Measurements from ENCODE around the gene ADGRL2.

DNA sequence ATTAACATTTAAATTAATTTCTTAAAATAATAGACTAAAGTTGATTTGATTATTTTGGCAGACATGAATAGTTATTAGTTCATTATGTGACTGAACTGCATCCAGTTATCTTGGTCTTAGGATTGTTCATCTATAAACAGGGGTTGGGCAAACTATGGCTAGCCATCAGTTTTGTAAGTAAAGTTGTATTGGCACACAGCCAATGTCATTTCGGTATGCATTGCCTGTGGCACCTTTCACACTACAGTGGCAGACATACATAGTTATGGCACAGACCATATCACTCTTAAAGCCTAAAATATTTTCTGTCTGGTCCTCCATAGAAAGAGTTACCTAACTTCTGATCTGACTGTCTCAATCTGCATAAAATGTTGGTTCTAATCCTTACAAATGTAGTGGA is 27.2 kb downstream of the ADGRL2 start:
- TF ChIP-seq TEAD4 (IDR thresholded peaks at IDR 0.05; ENCODE audit: borderline replicate concordance, insufficient read depth) (no peak), RXRA (IDR thresholded peaks at IDR 0.05; ENCODE audit: borderline replicate concordance, low read depth) (no peak), YY1 (IDR thresholded peaks at IDR 0.05; ENCODE audit: low read depth) (no peak), RCOR1 (IDR thresholded peaks at IDR 0.05; ENCODE audit: low read length) (no peak)
- TF ChIP-seq, protein P1, sequence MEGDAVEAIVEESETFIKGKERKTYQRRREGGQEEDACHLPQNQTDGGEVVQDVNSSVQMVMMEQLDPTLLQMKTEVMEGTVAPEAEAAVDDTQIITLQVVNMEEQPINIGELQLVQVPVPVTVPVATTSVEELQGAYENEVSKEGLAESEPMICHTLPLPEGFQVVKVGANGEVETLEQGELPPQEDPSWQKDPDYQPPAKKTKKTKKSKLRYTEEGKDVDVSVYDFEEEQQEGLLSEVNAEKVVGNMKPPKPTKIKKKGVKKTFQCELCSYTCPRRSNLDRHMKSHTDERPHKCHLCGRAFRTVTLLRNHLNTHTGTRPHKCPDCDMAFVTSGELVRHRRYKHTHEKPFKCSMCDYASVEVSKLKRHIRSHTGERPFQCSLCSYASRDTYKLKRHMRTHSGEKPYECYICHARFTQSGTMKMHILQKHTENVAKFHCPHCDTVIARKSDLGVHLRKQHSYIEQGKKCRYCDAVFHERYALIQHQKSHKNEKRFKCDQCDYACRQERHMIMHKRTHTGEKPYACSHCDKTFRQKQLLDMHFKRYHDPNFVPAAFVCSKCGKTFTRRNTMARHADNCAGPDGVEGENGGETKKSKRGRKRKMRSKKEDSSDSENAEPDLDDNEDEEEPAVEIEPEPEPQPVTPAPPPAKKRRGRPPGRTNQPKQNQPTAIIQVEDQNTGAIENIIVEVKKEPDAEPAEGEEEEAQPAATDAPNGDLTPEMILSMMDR (IDR thresholded peaks at IDR 0.05): no peak

Data from SK-N-SH (cell line).